Keratinocyte (primary cell): Measurements from ENCODE around the gene CCDC8.

ENCODE experiments used
- EZH2 ChIP-seq: IDR thresholded peaks from one replicate; pipeline ENCODE4 v1.6.1; 2012; ENCODE audit warnings: inconsistent platforms, mild to moderate bottlenecking, low read length, moderate library complexity
- TF ChIP-seq, protein P1 (sequence below), 3 experiments: IDR thresholded peaks in 1 of 3; conservative IDR thresholded peaks in 1 of 3; optimal IDR thresholded peaks in 1 of 3; 2 replicates in 2 of 3; 3 replicates in 1 of 3; pipeline versions ENCODE3 to v1.5.1; 2011; ENCODE audit warnings: low read length in 3 of 3, mild to moderate bottlenecking in 3 of 3, moderate library complexity in 2 of 3, control low read depth in 1 of 3, inconsistent platforms in 1 of 3; ENCODE audit not compliant: insufficient read depth in 2 of 3; ENCODE audit errors: extremely low read depth in 1 of 3

DNA sequence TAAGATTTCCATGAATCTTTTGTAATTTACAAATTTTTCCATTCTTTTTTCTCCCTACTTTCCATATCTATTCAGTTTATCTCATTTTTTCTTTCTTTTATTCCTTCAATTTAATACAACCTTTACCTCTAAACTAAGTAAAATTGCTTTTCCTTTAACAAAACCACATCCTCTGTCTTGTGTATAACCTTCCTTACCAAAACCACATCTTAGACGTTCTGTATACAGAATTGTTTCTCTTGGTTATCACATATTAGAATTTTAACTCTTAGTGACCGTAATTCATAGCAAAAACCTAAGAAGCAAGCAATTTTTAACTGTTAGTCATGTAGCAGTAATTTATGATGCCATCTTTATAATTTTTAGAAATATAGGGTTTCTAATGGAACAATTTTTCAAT is 51.4 kb downstream of the CCDC8 start:
- TF ChIP-seq, protein P1, sequence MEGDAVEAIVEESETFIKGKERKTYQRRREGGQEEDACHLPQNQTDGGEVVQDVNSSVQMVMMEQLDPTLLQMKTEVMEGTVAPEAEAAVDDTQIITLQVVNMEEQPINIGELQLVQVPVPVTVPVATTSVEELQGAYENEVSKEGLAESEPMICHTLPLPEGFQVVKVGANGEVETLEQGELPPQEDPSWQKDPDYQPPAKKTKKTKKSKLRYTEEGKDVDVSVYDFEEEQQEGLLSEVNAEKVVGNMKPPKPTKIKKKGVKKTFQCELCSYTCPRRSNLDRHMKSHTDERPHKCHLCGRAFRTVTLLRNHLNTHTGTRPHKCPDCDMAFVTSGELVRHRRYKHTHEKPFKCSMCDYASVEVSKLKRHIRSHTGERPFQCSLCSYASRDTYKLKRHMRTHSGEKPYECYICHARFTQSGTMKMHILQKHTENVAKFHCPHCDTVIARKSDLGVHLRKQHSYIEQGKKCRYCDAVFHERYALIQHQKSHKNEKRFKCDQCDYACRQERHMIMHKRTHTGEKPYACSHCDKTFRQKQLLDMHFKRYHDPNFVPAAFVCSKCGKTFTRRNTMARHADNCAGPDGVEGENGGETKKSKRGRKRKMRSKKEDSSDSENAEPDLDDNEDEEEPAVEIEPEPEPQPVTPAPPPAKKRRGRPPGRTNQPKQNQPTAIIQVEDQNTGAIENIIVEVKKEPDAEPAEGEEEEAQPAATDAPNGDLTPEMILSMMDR (optimal IDR thresholded peaks at IDR 0.05 in 1 of 3, IDR thresholded peaks at IDR 0.05 in 1 of 3, conservative IDR thresholded peaks at IDR 0.05 in 1 of 3; ENCODE audit: extremely low read depth in 1 of 3, insufficient read depth in 2 of 3, low read length in 3 of 3), result no peak
- no peak for TF ChIP-seq EZH2
